Neural progenitor cell (in vitro differentiated cells): ENCODE results near the gene SPATA6. TPM values are rescaled to one million over a fixed set of nuclear protein-coding genes. Genes with fewer than 3 reads are reported as not detected.

Experiments
- DNase-seq: peaks from one replicate; pipeline ENCODE4 v3.0.0-alpha.2; 2016; ENCODE audit warnings: low spot score
- H2AFZ ChIP-seq: fragments of 200-600 bp; sonication (generic); replicated peaks from 2 replicates; pipeline ENCODE4 v1.6.1; 2016; ENCODE audit warnings: antibody characterized with exemption
- H3F3A ChIP-seq: fragments of 200-600 bp; sonication (generic); 2 replicates; pipeline ENCODE4 v1.6.1; 2016; ENCODE audit warnings: antibody characterized with exemption, low read depth
- H3K27ac ChIP-seq: fragments of 200-600 bp; sonication (generic); 2 replicates; pipeline ENCODE4 v1.5.1; 2016; ENCODE audit warnings: mild to moderate bottlenecking
- H3K27me3 ChIP-seq: fragments of 200-600 bp; sonication (generic); 2 replicates; pipeline ENCODE4 v1.6.1; 2016; ENCODE audit warnings: mild to moderate bottlenecking, moderate library complexity
- H3K36me3 ChIP-seq: fragments of 200-600 bp; sonication (generic); 2 replicates; pipeline ENCODE4 v1.5.1; 2016
- H3K4me1 ChIP-seq: fragments of 200-600 bp; sonication (generic); 2 replicates; pipeline ENCODE4 v1.6.1; 2016; ENCODE audit warnings: mixed run types
- H3K4me2 ChIP-seq: fragments of 200-600 bp; sonication (generic); 2 replicates; pipeline ENCODE4 v1.6.1; 2016
- H3K4me3 ChIP-seq: fragments of 200-600 bp; sonication (generic); 2 replicates; pipeline ENCODE4 v1.5.1; 2016
- H3K79me2 ChIP-seq: fragments of 200-600 bp; sonication (generic); 2 replicates; pipeline ENCODE4 v1.6.1; 2016; ENCODE audit warnings: low read depth
- H3K9ac ChIP-seq: fragments of 200-600 bp; sonication (generic); 2 replicates; pipeline ENCODE4 v1.6.1; 2016
- H3K9me3 ChIP-seq: fragments of 200-600 bp; sonication (generic); 2 replicates; pipeline ENCODE4 v1.5.1; 2016; ENCODE audit warnings: low read depth
- H4K20me1 ChIP-seq: fragments of 200-600 bp; sonication (generic); 2 replicates; pipeline ENCODE4 v1.6.1; 2016; ENCODE audit warnings: low read depth
- H3K27ac Mint-ChIP-seq: 3 replicates; pipeline ENCODE4 v1.8.0; 2021; ENCODE audit warnings: mixed read lengths
- H3K27me3 Mint-ChIP-seq: 2 replicates; pipeline ENCODE4 v1.8.0; 2022; ENCODE audit warnings: low read depth, mild to moderate bottlenecking, inconsistent platforms, moderate library complexity, mixed read lengths; ENCODE audit not compliant: insufficient read depth
- H3K36me3 Mint-ChIP-seq: 3 replicates; pipeline ENCODE4 v1.8.0; 2021; ENCODE audit warnings: mixed read lengths
- H3K4me1 Mint-ChIP-seq: 3 replicates; pipeline ENCODE4 v1.8.0; 2021; ENCODE audit warnings: mixed read lengths
- H3K4me3 Mint-ChIP-seq: 3 replicates; pipeline ENCODE4 v1.8.0; 2021; ENCODE audit warnings: mild to moderate bottlenecking, moderate library complexity, mixed read lengths
- H3K9me3 Mint-ChIP-seq: 3 replicates; pipeline ENCODE4 v1.8.0; 2020; ENCODE audit warnings: mixed read lengths
- CTCF ChIP-seq: fragments of 200-600 bp; sonication (generic); IDR thresholded peaks from 2 replicates; pipeline ENCODE4 v1.5.1; 2017; ENCODE audit warnings: antibody characterized with exemption, mild to moderate bottlenecking
- EZH2 ChIP-seq: fragments of 200-600 bp; sonication (generic); IDR thresholded peaks from 2 replicates; pipeline ENCODE4 v1.6.1; 2017; ENCODE audit warnings: antibody characterized with exemption, mild to moderate bottlenecking, moderate library complexity
- EZH2phosphoT487 ChIP-seq: fragments of 200-600 bp; sonication (generic); IDR thresholded peaks from 2 replicates; pipeline ENCODE4 v1.6.1; 2017; ENCODE audit warnings: antibody characterized with exemption
- total RNA-seq: library from RNA; depleted of rRNA; stranded (reverse); fragments of >200 nt; gene quantifications from 2 replicates; pipeline ENCODE4 v1.2.3, GENCODE V29; 2015; ENCODE audit warnings: low replicate concordance

Gene SPATA6
- total RNA-seq, 1 donor from 2014 or later = 33.5 TPM

DNA sequence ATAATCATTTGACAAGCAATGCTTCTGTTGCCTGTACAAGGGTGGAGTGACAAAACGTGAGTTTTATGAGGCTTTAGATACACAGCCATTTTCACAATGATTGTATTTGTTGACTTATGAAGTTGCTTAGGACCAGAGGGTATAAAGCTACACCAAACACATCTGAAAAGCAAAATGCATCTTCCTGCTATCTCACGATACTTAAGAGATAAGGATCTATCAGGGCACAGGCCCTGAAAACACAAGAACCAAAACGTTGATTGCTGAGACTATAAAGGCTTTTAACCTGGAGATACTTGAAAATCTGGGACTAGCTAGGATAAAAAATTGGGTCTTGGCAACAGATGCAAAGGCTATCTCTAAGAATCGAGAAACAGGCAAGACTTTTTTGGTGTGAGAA lies 133.7 kb downstream of the SPATA6 start:
- Histone ChIP-seq H3K9ac (no peak overlapping the region), H3K79me2 (no peaks in the 10 kb centered on the region), H4K20me1 (no peaks in the 10 kb centered on the region), H3K27ac (no peak overlapping the region), H3K4me2 (no peak overlapping the region), H3K9me3 (no peaks in the 10 kb centered on the region), H3K4me1 (no peaks in the 10 kb centered on the region), H3K27me3 (no peaks in the 10 kb centered on the region), H3K36me3 (peaks cover 3% of the 10 kb centered on the region), H3F3A (no peaks in the 10 kb centered on the region), H3K4me3 (no peak overlapping the region), H2AFZ (no peak overlapping the region)
- no peak for TF ChIP-seq EZH2phosphoT487
- no peak for TF ChIP-seq EZH2
- TF ChIP-seq CTCF = no peak
- Mint-ChIP-seq H3K27me3 (no peaks in the 10 kb centered on the region), H3K4me3 (no peak overlapping the region), H3K4me1 (no peaks in the 10 kb centered on the region), H3K36me3 (peaks cover 19% of the 10 kb centered on the region), H3K9me3 (peaks cover 12% of the 10 kb centered on the region), H3K27ac (no peak overlapping the region)
- no peak for DNase-seq

- H3K36me3 Mint-ChIP-seq = peaks cover 36% of the 10 kb centered on the region
- no peaks in the 10 kb centered on the region for H4K20me1 ChIP-seq
- no peak overlapping the region for H3K4me3 ChIP-seq
- H3K9ac ChIP-seq = no peak overlapping the region
- no peak for DNase-seq
- H3K4me1 ChIP-seq = no peaks in the 10 kb centered on the region
- no peak overlapping the region for H3K27ac Mint-ChIP-seq
- H3K36me3 ChIP-seq = peaks cover 3% of the 10 kb centered on the region
- TF ChIP-seq EZH2 = no peak
- TF ChIP-seq CTCF = no peak
- no peak for TF ChIP-seq EZH2phosphoT487
- no peaks in the 10 kb centered on the region for H3K4me1 Mint-ChIP-seq
- H3F3A ChIP-seq = no peaks in the 10 kb centered on the region
- no peak overlapping the region for H3K4me2 ChIP-seq
- no peak overlapping the region for H2AFZ ChIP-seq
- no peak overlapping the region for H3K4me3 Mint-ChIP-seq
- peaks cover 2% of the 10 kb centered on the region for H3K27me3 Mint-ChIP-seq
- H3K27ac ChIP-seq = no peak overlapping the region
- peaks cover 26% of the 10 kb centered on the region for H3K9me3 Mint-ChIP-seq
- no peaks in the 10 kb centered on the region for H3K9me3 ChIP-seq
- H3K27me3 ChIP-seq = no peaks in the 10 kb centered on the region
- no peaks in the 10 kb centered on the region for H3K79me2 ChIP-seq
Measured at GRCh38 chr1:48333316-48333715, 138.7 kb downstream of the SPATA6 start.

GRCh38 chr1:48332115-48332514 lies 139.9 kb downstream of the SPATA6 start:
- TF ChIP-seq EZH2phosphoT487 (no peak), CTCF (no peak), EZH2 (no peak)
- peaks cover 26% of the 10 kb centered on the region for H3K9me3 Mint-ChIP-seq
- no peak overlapping the region for H3K4me3 ChIP-seq

More at GRCh38 chr1:48332115-48332514, 139.9 kb downstream of the SPATA6 start:
- Histone ChIP-seq H3K9me3 (no peaks in the 10 kb centered on the region), H3F3A (no peaks in the 10 kb centered on the region), H2AFZ (no peak overlapping the region), H3K4me2 (no peak overlapping the region), H3K36me3 (peaks cover 3% of the 10 kb centered on the region), H3K4me1 (no peaks in the 10 kb centered on the region), H3K9ac (no peak overlapping the region), H3K27ac (no peak overlapping the region), H3K27me3 (no peaks in the 10 kb centered on the region), H4K20me1 (no peaks in the 10 kb centered on the region), H3K79me2 (no peaks in the 10 kb centered on the region)
- Mint-ChIP-seq H3K36me3 (peaks cover 38% of the 10 kb centered on the region), H3K4me3 (no peak overlapping the region), H3K27ac (no peak overlapping the region), H3K27me3 (peaks cover 2% of the 10 kb centered on the region), H3K4me1 (no peaks in the 10 kb centered on the region)
- no peak for DNase-seq
